ENCODE results near the gene SLC25A42. TPM values are rescaled to one million over a fixed set of nuclear protein-coding genes. Genes with fewer than 3 reads are reported as not detected.

The SLC25A42 gene
- total RNA-seq, 1 donor from 2014 or later, result 3.7 TPM

- no peak for DNase-seq (ENCODE audit: low read depth in 2 of 2)
These were observed 13.1 kb upstream of the SLC25A42 start for GRCh38 chr19:19050731-19051130.

GRCh38 chr19:19051478-19052213 is 12.1 kb upstream of the SLC25A42 start:
- no peak for DNase-seq (ENCODE audit: low read depth in 2 of 2)

GRCh38 chr19:19052921-19053320 is 10.9 kb upstream of the SLC25A42 start:
- no peak for DNase-seq (ENCODE audit: low read depth in 2 of 2)

GRCh38 chr19:19053508-19054314 is 10.1 kb upstream of the SLC25A42 start:
- peak; percentile 44 to 73 for DNase-seq (ENCODE audit: low read depth in 2 of 2)

GRCh38 chr19:19054315-19054938 is 9.4 kb upstream of the SLC25A42 start:
- no peak for DNase-seq (ENCODE audit: low read depth in 2 of 2)

- DNase-seq (ENCODE audit: low read depth in 2 of 2), result no peak
These were observed 8.8 kb upstream of the SLC25A42 start for GRCh38 chr19:19054939-19055440.

- no peak for DNase-seq (ENCODE audit: low read depth in 2 of 2)
These were observed 8.1 kb upstream of the SLC25A42 start for GRCh38 chr19:19055701-19056100.

- DNase-seq (ENCODE audit: low read depth in 2 of 2), result no peak
These were observed 7.0 kb upstream of the SLC25A42 start for GRCh38 chr19:19056636-19057275.

- no peak for DNase-seq (ENCODE audit: low read depth in 2 of 2)
These were observed 6.5 kb upstream of the SLC25A42 start for GRCh38 chr19:19057317-19057716.

- no peak for DNase-seq (ENCODE audit: low read depth in 2 of 2)
These were observed 6.1 kb upstream of the SLC25A42 start for GRCh38 chr19:19057720-19058119.

GRCh38 chr19:19059018-19059836 is 4.6 kb upstream of the SLC25A42 start:
- no peak for DNase-seq (ENCODE audit: low read depth in 2 of 2)

- no peak for DNase-seq (ENCODE audit: low read depth in 2 of 2)
These were observed 3.8 kb upstream of the SLC25A42 start for GRCh38 chr19:19059837-19060611.

- DNase-seq (ENCODE audit: low read depth in 2 of 2), result no peak
These were observed 2.3 kb upstream of the SLC25A42 start for GRCh38 chr19:19061506-19061905.

- DNase-seq (ENCODE audit: low read depth in 2 of 2), result no peak
These were observed 1.2 kb upstream of the SLC25A42 start for GRCh38 chr19:19062454-19063182.

- peak in 1 of 2 donors; percentile 9 for DNase-seq (ENCODE audit: low read depth in 2 of 2)
These were observed 416 bp downstream of the SLC25A42 start for GRCh38 chr19:19064098-19064722.

- DNase-seq (ENCODE audit: low read depth in 2 of 2), result peak in 1 of 2 donors; percentile 18
These were observed 1.3 kb downstream of the SLC25A42 start for GRCh38 chr19:19064811-19065745.

GRCh38 chr19:19067276-19068072 is 3.7 kb downstream of the SLC25A42 start:
- DNase-seq (ENCODE audit: low read depth in 2 of 2), result no peak

Measured in dermis microvascular lymphatic vessel endothelial cell (primary cell).